HG03520 (cell line): ENCODE measurements around the gene MSANTD3.

Source experiments
- ATAC-seq: cut with Tn5 transposase; IDR thresholded peaks from one replicate; pipeline ENCODE4 v1.9.1; 2021; ENCODE audit warnings: mild to moderate bottlenecking, moderate library complexity; ENCODE audit not compliant: unreplicated experiment

Gene MSANTD3

GRCh38 chr9:100465274-100465673 is 38.3 kb downstream of the MSANTD3 start:
- no peak for ATAC-seq

GRCh38 chr9:100465761-100466160 is 38.8 kb downstream of the MSANTD3 start:
- no peak for ATAC-seq

GRCh38 chr9:100466171-100466828 is 39.4 kb downstream of the MSANTD3 start:
- no peak for ATAC-seq

GRCh38 chr9:100466829-100467221 is 39.9 kb downstream of the MSANTD3 start:
- ATAC-seq: peak; percentile 48

GRCh38 chr9:100468041-100468440 is 41.1 kb downstream of the MSANTD3 start:
- ATAC-seq: no peak

GRCh38 chr9:100472268-100472667 is 45.3 kb downstream of the MSANTD3 start:
- ATAC-seq: no peak

GRCh38 chr9:100472788-100473275 is 45.9 kb downstream of the MSANTD3 start, which contains the start of gene TMEFF1:
TSS of gene TMEFF1 (plus strand) at chr9:100473149. CDS start at chr9:100473545, 396 bp downstream.
- ATAC-seq: peak; percentile 40

GRCh38 chr9:100473276-100474081 is 46.5 kb downstream of the MSANTD3 start:
- peak; percentile 67 for ATAC-seq

GRCh38 chr9:100474082-100474923 is 47.4 kb downstream of the MSANTD3 start:
- no peak for ATAC-seq

- no peak for ATAC-seq
These were observed 48.0 kb downstream of the MSANTD3 start for GRCh38 chr9:100474924-100475276.

GRCh38 chr9:100477241-100477640 is 50.3 kb downstream of the MSANTD3 start:
- no peak for ATAC-seq

- no peak for ATAC-seq
These were observed 51.2 kb downstream of the MSANTD3 start for GRCh38 chr9:100478192-100478591.

- ATAC-seq: no peak
These were observed 52.9 kb downstream of the MSANTD3 start for GRCh38 chr9:100479820-100480219.

- ATAC-seq: no peak
These were observed 58.3 kb downstream of the MSANTD3 start for GRCh38 chr9:100485196-100485595.

- no peak for ATAC-seq
These were observed 59.7 kb downstream of the MSANTD3 start for GRCh38 chr9:100486479-100487176.

- no peak for ATAC-seq
These were observed 61.2 kb downstream of the MSANTD3 start for GRCh38 chr9:100488177-100488576.

GRCh38 chr9:100489836-100490235 is 62.9 kb downstream of the MSANTD3 start:
- ATAC-seq: no peak

GRCh38 chr9:100492952-100493351 is 66.0 kb downstream of the MSANTD3 start:
- ATAC-seq: no peak

- ATAC-seq: no peak
These were observed 71.6 kb downstream of the MSANTD3 start for GRCh38 chr9:100498592-100498991.

- no peak for ATAC-seq
These were observed 72.5 kb downstream of the MSANTD3 start for GRCh38 chr9:100499460-100499859.

GRCh38 chr9:100499866-100500265 is 72.9 kb downstream of the MSANTD3 start:
- no peak for ATAC-seq
